Endothelial cell of umbilical vein (primary cell): Measurements from ENCODE around the gene FAM174B. TPM values are rescaled to one million over a fixed set of nuclear protein-coding genes. Genes with fewer than 3 reads are reported as not detected.
A peak's percentile ranks its signal among the peaks of the same experiment; 100 is the strongest.

Source experiments
- BruUV-seq: library from RNA; stranded (reverse); fragments of 400-500 nt; replicated peaks from 2 replicates; lab custom pipeline; 2021; lab: Mats Ljungman, UMichigan
- CTCF ChIA-PET: fragments of 300-600, 350-600 bp; sonication (Branson Sonifier 250); formaldehyde crosslinking; loops from one replicate; lab custom pipeline; 2021; ENCODE audit warnings: antibody characterized with exemption, inconsistent platforms; lab: Charles Lee
- POLR2A ChIA-PET: fragments of 300-600, 350-600 bp; sonication (Branson Sonifier 250); formaldehyde crosslinking; loops from one replicate; lab custom pipeline; 2021; ENCODE audit warnings: antibody characterized with exemption, inconsistent platforms; lab: Charles Lee
- DNase-seq: peaks from one replicate; pipeline ENCODE4 v3.0.0-alpha.2; 2011; ENCODE audit warnings: low read depth, low spot score
- FAIRE-seq: peaks from 2 replicates; lab custom pipeline; 2011; peaks lifted over from hg19 to GRCh38; lab: Jason Lieb, UNC
- H2AFZ ChIP-seq: 2 replicates; pipeline ENCODE4 v1.6.0; 2012; ENCODE audit warnings: low read depth, low read length, control low read depth, inconsistent platforms
- H3K27ac ChIP-seq: 2 replicates; pipeline ENCODE4 v1.5.1; 2011; ENCODE audit warnings: low read depth, mild to moderate bottlenecking, control low read depth, low read length, moderate library complexity; ENCODE audit not compliant: insufficient read depth
- H3K27me3 ChIP-seq, 2 experiments: 2 replicates each; pipeline versions ENCODE4 v1.6.0 to v1.6.1; 2011; ENCODE audit warnings: low read length in 2 of 2, mixed read lengths in 1 of 2; ENCODE audit not compliant: control insufficient read depth in 2 of 2, insufficient read depth in 2 of 2
- H3K36me3 ChIP-seq, 2 experiments: 2 replicates in 1 of 2; 3 replicates in 1 of 2; pipeline ENCODE4 v1.5.1; 2011; ENCODE audit warnings: low read length in 2 of 2, mild to moderate bottlenecking in 1 of 2, moderate library complexity in 1 of 2; ENCODE audit not compliant: control insufficient read depth in 2 of 2, insufficient read depth in 2 of 2; ENCODE audit errors: extremely low read depth in 1 of 2
- H3K4me1 ChIP-seq: 3 replicates; pipeline ENCODE4 v1.5.1; 2011; ENCODE audit warnings: mild to moderate bottlenecking, low read length; ENCODE audit not compliant: control insufficient read depth, insufficient read depth; ENCODE audit errors: extremely low read depth
- H3K4me2 ChIP-seq: 2 replicates; pipeline ENCODE4 v1.6.1; 2011; ENCODE audit warnings: low read length, control low read depth, mixed read lengths; ENCODE audit not compliant: insufficient read depth
- H3K4me3 ChIP-seq, 3 experiments: fragments of 200-600 bp in 1 of 3; sonication (generic), shearing (Covaris generic) in 1 of 3; replicated peaks in 1 of 3; 2 replicates each; pipeline ENCODE4 v1.5.1; 2011 to 2016; ENCODE audit warnings: control low read depth in 3 of 3, low read length in 3 of 3, mild to moderate bottlenecking in 2 of 3, inconsistent platforms in 1 of 3, low read depth in 1 of 3, moderate library complexity in 1 of 3; ENCODE audit not compliant: insufficient read depth in 1 of 3
- H3K79me2 ChIP-seq: 2 replicates; pipeline ENCODE4 v1.6.0; 2012; ENCODE audit warnings: low read length, inconsistent platforms; ENCODE audit not compliant: control insufficient read depth, insufficient read depth
- H3K9ac ChIP-seq: replicated peaks from 2 replicates; pipeline ENCODE3; 2011; ENCODE audit warnings: low read length, control low read depth; ENCODE audit not compliant: insufficient read depth; ENCODE audit errors: extremely low read depth
- H3K9me1 ChIP-seq: replicated peaks from 3 replicates; pipeline ENCODE4 v1.6.0; 2011; ENCODE audit warnings: mild to moderate bottlenecking, low read length; ENCODE audit not compliant: control insufficient read depth, insufficient read depth; ENCODE audit errors: extremely low read depth
- H3K9me3 ChIP-seq: replicated peaks from 2 replicates; pipeline ENCODE4 v1.5.1; 2012; ENCODE audit warnings: low read length, inconsistent platforms; ENCODE audit not compliant: control insufficient read depth, insufficient read depth
- H4K20me1 ChIP-seq: replicated peaks from 2 replicates; pipeline ENCODE3; 2011; ENCODE audit warnings: mild to moderate bottlenecking, low read length; ENCODE audit not compliant: control insufficient read depth, insufficient read depth; ENCODE audit errors: extremely low read depth
- EZH2 ChIP-seq: IDR thresholded peaks from 2 replicates; pipeline ENCODE4 v1.6.1; 2012; ENCODE audit warnings: borderline replicate concordance, low read depth, mild to moderate bottlenecking, moderate library complexity, low read length, inconsistent platforms; ENCODE audit not compliant: severe bottlenecking
- FOS ChIP-seq: IDR thresholded peaks from 2 replicates; pipeline ENCODE4 v1.6.1; 2011; ENCODE audit warnings: mild to moderate bottlenecking, low read length, moderate library complexity, borderline replicate concordance; ENCODE audit not compliant: insufficient read depth
- GATA2 ChIP-seq: IDR thresholded peaks from 2 replicates; pipeline ENCODE4 v1.7.0; 2011; ENCODE audit warnings: low read depth, mild to moderate bottlenecking, moderate library complexity, mixed read lengths, low read length; ENCODE audit not compliant: insufficient read length, insufficient read depth
- JUN ChIP-seq: IDR thresholded peaks from 2 replicates; pipeline ENCODE4 v1.6.1; 2011; ENCODE audit warnings: borderline replicate concordance, low read depth; ENCODE audit not compliant: insufficient read length, insufficient read depth
- MYC ChIP-seq: IDR thresholded peaks from one replicate; pipeline ENCODE4 v1.6.1; 2011; ENCODE audit warnings: mild to moderate bottlenecking, low read depth, low read length
- POLR2A ChIP-seq: IDR thresholded peaks from 2 replicates; pipeline ENCODE4 v1.6.1; 2012; ENCODE audit warnings: low read depth, mild to moderate bottlenecking, control low read depth, low read length
- POLR2AphosphoS5 ChIP-seq: IDR thresholded peaks from 2 replicates; pipeline ENCODE4 v1.6.1; 2012; ENCODE audit warnings: low read depth, mild to moderate bottlenecking, control low read depth, low read length, moderate library complexity; ENCODE audit not compliant: insufficient read depth
- dilution Hi-C: fragments of 300-500 bp; cut with MboI; formaldehyde crosslinking; loops from one replicate; pipeline ENCODE4 v1.15.0; 2019; ENCODE audit warnings: low sequenced_read_pairs; ENCODE audit not compliant: extremely low pct_ligation_motif_present
- intact Hi-C: fragments of 100-400 bp; cut with micrococcal nuclease; formaldehyde crosslinking; loops from one replicate; pipeline ENCODE4 v1.10.0; 2022
- polyA plus RNA-seq, 4 experiments: library from polyadenylated mRNA; depleted of rRNA in 3 of 4; stranded (reverse) in 3 of 4; unstranded in 1 of 4; fragments of >200 nt; gene quantifications; 2 replicates each; pipeline versions ENCODE4 v1.2.1 to v1.2.3, GENCODE V29; 2011 to 2012; ENCODE audit warnings: missing spikeins in 1 of 4
- total RNA-seq: library from RNA; stranded (reverse); gene quantifications from 2 replicates; pipeline ENCODE4 v1.2.3, GENCODE V29; 2021
- TF ChIP-seq, protein P1 (sequence below): IDR thresholded peaks from 2 replicates; pipeline ENCODE4 v1.6.1; 2011; ENCODE audit not compliant: insufficient read depth, insufficient read length

FAM174B gene
- total and polyA plus RNA-seq, 2 donors (not counting 3 experiments of a cell fraction or from before 2014, with no cell fraction given) = 25.9 to 30.2 TPM

DNA sequence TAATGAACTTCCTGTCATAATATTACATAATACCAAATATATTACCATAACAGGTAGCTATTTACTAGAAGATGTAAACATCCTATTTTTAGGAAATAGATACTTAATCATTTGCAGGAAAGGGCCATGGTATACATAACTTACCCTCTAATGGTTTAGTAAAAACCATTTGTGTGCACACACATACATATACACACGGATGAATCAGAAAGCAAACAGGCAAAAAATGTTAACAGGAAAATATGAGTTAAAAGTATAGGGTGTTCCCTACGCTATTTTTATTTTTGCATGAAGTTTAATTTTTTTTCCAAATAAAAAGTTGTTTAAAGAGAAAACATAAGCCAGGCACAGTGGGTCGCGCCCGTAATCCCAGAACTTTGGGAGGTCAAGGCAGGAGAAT, 34.6 kb downstream of the FAM174B start:
- Histone ChIP-seq H3K9me1 (no peaks in the 10 kb centered on the region), H3K4me2 (no peak overlapping the region), H3K9me3 (no peaks in the 10 kb centered on the region), H3K4me1 (peaks cover 53% of the 10 kb centered on the region), H3K27me3 (no peaks in the 10 kb centered on the region), H3K4me3 (no peak overlapping the region), H4K20me1 (no peaks in the 10 kb centered on the region), H3K79me2 (peaks cover 35% of the 10 kb centered on the region), H3K27ac (no peak overlapping the region), H3K9ac (no peak overlapping the region), H2AFZ (no peak overlapping the region), H3K36me3 (peaks cover 0 to 2% of the 10 kb centered on the region in 2 experiments)
- ChIA-PET CTCF (interaction anchor here (1.4 to 6.1 kb wide), 2 partner anchors 94 to 99 kb away, joined by 3 to 39 read pairs; no protein-coding TSS in a partner anchor), POLR2A (no interaction called here)
- dilution Hi-C loops (no loop called here), intact Hi-C loops (no loop called here)
- FAIRE-seq (no peak), DNase-seq (no peak)
- no TSS peak for BruUV-seq
- TF ChIP-seq GATA2 = no peak
- TF ChIP-seq, protein P1, sequence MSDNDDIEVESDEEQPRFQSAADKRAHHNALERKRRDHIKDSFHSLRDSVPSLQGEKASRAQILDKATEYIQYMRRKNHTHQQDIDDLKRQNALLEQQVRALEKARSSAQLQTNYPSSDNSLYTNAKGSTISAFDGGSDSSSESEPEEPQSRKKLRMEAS = no peak
- no peak for TF ChIP-seq POLR2AphosphoS5
- TF ChIP-seq JUN = no peak

DNA sequence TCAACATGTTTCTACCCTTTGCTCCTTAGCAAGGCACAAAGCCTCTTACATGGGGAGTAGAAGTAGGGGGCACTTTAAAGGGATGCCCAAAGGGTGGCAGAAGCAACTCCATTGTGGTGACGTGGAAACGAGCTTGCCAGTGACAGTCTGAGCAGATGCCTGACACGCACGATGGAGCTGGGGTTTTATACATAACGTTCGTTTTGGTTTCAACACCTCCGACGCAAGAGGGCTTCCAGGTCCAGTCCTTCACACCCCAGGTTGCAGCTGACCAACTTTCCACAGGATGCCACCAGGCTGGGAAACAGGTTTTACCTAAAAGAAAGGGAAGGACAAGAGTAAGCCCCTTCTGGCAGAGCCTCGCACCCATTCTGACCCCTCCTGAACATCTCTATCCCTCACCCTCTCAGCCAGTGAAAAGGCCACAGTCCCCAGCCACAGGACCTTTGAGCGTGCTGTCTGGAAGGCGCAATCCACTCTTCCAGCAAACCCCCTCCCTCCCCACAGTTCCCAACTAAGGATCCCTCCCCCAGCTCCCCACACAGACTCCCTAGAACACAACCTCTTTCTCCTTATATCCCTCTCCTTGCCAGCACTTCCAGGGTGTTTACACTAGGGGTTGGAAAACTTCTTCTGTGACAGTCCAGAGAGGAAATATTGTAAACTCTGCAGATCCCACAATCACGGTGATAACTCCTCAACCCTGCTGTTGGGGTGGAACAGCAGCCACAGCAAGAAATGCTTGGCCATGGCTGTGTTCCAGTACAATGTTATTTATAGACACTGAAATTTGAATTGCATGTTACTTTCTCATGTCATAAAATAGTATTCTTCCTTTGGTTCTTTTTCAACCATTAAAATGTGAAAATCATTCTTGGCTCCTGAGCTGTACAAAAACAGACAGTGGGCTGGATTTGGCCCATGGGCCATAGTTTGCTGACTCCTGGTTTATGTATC, 36.2 kb downstream of the FAM174B start:
- dilution Hi-C loops (no loop called here), intact Hi-C loops (loop anchor here (5.0 to 10.0 kb wide), 2 partner anchors 188 to 525 kb away; no protein-coding TSS in a partner anchor)
- H3K4me3 ChIP-seq = no peak overlapping the region
- H3K9me3 ChIP-seq = no peaks in the 10 kb centered on the region
- H4K20me1 ChIP-seq = no peaks in the 10 kb centered on the region
- BruUV-seq = no TSS peak
- no peak overlapping the region for H2AFZ ChIP-seq
- H3K27me3 ChIP-seq = no peaks in the 10 kb centered on the region
- FAIRE-seq = no peak
- H3K9me1 ChIP-seq = no peaks in the 10 kb centered on the region
- POLR2A ChIA-PET = no interaction called here
- H3K36me3 ChIP-seq = peaks cover 0 to 2% of the 10 kb centered on the region in 2 experiments
- H3K9ac ChIP-seq = no peak overlapping the region
- peak overlapping the region; percentile 18 for H3K27ac ChIP-seq
- peaks cover 37% of the 10 kb centered on the region for H3K4me1 ChIP-seq
- peak; percentile 66 for DNase-seq
- TF ChIP-seq, protein P1 = no peak
- TF ChIP-seq JUN (no peak), EZH2 (no peak), POLR2A (no peak), POLR2AphosphoS5 (no peak), FOS (no peak), MYC (no peak)
- H3K79me2 ChIP-seq = peaks cover 35% of the 10 kb centered on the region
- CTCF ChIA-PET = interaction anchor here (1.4 to 6.1 kb wide), 2 partner anchors 95 to 98 kb away, joined by 6 to 39 read pairs; no protein-coding TSS in a partner anchor
- H3K4me2 ChIP-seq = no peak overlapping the region
